ENCODE data around the gene PDHX. TPM values are rescaled to one million over a fixed set of nuclear protein-coding genes. Genes with fewer than 3 reads are reported as not detected.

PDHX gene
- total RNA-seq, 1 donor from 2014 or later: 31.8 TPM

DNA sequence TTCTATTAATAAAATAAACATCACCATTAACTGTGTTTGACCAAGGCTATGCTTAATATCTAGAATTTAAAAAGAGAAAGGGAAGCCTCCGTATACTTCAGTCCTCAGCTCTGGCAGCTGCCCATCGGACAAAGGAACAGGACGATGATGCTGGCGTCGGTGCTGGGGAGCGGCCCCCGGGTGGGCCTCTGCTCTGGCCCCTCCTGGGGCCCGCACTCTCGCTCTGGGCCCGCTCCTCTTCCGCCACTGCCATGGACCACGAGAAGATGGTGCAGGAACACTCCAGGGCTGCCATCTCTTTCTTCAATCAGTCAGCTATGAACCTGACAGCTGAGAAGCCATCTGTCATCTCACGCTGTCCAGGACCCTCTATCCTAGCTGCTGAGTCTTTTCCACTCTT, 25.3 kb downstream of the PDHX start:
- TF ChIP-seq CTCF (IDR thresholded peaks at IDR 0.05; ENCODE audit: unreplicated experiment): no peak
- Mint-ChIP-seq H3K9me3 (ENCODE audit: unreplicated experiment) (no peaks in the 10 kb centered on the region), H3K4me3 (ENCODE audit: unreplicated experiment) (no peak overlapping the region), H3K27ac (ENCODE audit: unreplicated experiment) (no peak overlapping the region), H3K4me1 (ENCODE audit: unreplicated experiment) (peaks cover 3% of the 10 kb centered on the region), H3K27me3 (ENCODE audit: unreplicated experiment) (peaks cover 2% of the 10 kb centered on the region), H3K36me3 (ENCODE audit: low read depth, unreplicated experiment) (peaks cover 3% of the 10 kb centered on the region)
- DNase-seq (ENCODE audit: low spot score): no peak

GRCh38 chr11:34944692-34945091, 28.3 kb downstream of the PDHX start:
- H3K27ac Mint-ChIP-seq (ENCODE audit: unreplicated experiment): no peak overlapping the region
- no peak for TF ChIP-seq CTCF (IDR thresholded peaks at IDR 0.05; ENCODE audit: unreplicated experiment)
- DNase-seq (ENCODE audit: low spot score): no peak
- H3K9me3 Mint-ChIP-seq (ENCODE audit: unreplicated experiment): no peaks in the 10 kb centered on the region
- no peak overlapping the region for H3K4me3 Mint-ChIP-seq (ENCODE audit: unreplicated experiment)
- H3K36me3 Mint-ChIP-seq (ENCODE audit: low read depth, unreplicated experiment): peaks cover 3% of the 10 kb centered on the region
- peaks cover 2% of the 10 kb centered on the region for H3K27me3 Mint-ChIP-seq (ENCODE audit: unreplicated experiment)
- peaks cover 3% of the 10 kb centered on the region for H3K4me1 Mint-ChIP-seq (ENCODE audit: unreplicated experiment)

- Mint-ChIP-seq H3K4me1 (ENCODE audit: unreplicated experiment) (peaks cover under 1% of the 10 kb centered on the region), H3K4me3 (ENCODE audit: unreplicated experiment) (no peak overlapping the region), H3K36me3 (ENCODE audit: low read depth, unreplicated experiment) (peaks cover 3% of the 10 kb centered on the region)
These were observed 32.3 kb downstream of the PDHX start for GRCh38 chr11:34948696-34949095.

GRCh38 chr11:34953955-34954354, 37.5 kb downstream of the PDHX start:
- DNase-seq (ENCODE audit: low spot score): no peak
- Mint-ChIP-seq H3K4me1 (ENCODE audit: unreplicated experiment) (no peaks in the 10 kb centered on the region), H3K36me3 (ENCODE audit: low read depth, unreplicated experiment) (no peaks in the 10 kb centered on the region), H3K9me3 (ENCODE audit: unreplicated experiment) (no peaks in the 10 kb centered on the region), H3K27me3 (ENCODE audit: unreplicated experiment) (no peaks in the 10 kb centered on the region), H3K27ac (ENCODE audit: unreplicated experiment) (no peak overlapping the region), H3K4me3 (ENCODE audit: unreplicated experiment) (no peak overlapping the region)
- no peak for TF ChIP-seq CTCF (IDR thresholded peaks at IDR 0.05; ENCODE audit: unreplicated experiment)

More at GRCh38 chr11:34948696-34949095, 32.3 kb downstream of the PDHX start:
- no peaks in the 10 kb centered on the region for H3K9me3 Mint-ChIP-seq (ENCODE audit: unreplicated experiment)
- TF ChIP-seq CTCF (IDR thresholded peaks at IDR 0.05; ENCODE audit: unreplicated experiment): no peak
- DNase-seq (ENCODE audit: low spot score): no peak
- no peaks in the 10 kb centered on the region for H3K27me3 Mint-ChIP-seq (ENCODE audit: unreplicated experiment)
- no peak overlapping the region for H3K27ac Mint-ChIP-seq (ENCODE audit: unreplicated experiment)

- Mint-ChIP-seq H3K4me3 (ENCODE audit: unreplicated experiment) (no peak overlapping the region), H3K9me3 (ENCODE audit: unreplicated experiment) (no peaks in the 10 kb centered on the region), H3K36me3 (ENCODE audit: low read depth, unreplicated experiment) (no peaks in the 10 kb centered on the region), H3K27me3 (ENCODE audit: unreplicated experiment) (no peaks in the 10 kb centered on the region), H3K27ac (ENCODE audit: unreplicated experiment) (no peak overlapping the region), H3K4me1 (ENCODE audit: unreplicated experiment) (no peaks in the 10 kb centered on the region)
- no peak for DNase-seq (ENCODE audit: low spot score)
- TF ChIP-seq CTCF (IDR thresholded peaks at IDR 0.05; ENCODE audit: unreplicated experiment): no peak
These were observed 40.8 kb downstream of the PDHX start for GRCh38 chr11:34957206-34957605.
